Endodermal cell (in vitro differentiated cells): Measurements from ENCODE around the gene NCAM2. TPM values are rescaled to one million over a fixed set of nuclear protein-coding genes. Genes with fewer than 3 reads are reported as not detected.

Experiments used
- DNase-seq: peaks from one replicate; pipeline ENCODE4 v3.0.0-alpha.2; 2017
- H3K27ac ChIP-seq: 2 replicates; pipeline ENCODE4 v1.5.1; 2013; ENCODE audit warnings: mild to moderate bottlenecking, low read depth, low read length, moderate library complexity
- H3K27me3 ChIP-seq: 2 replicates; pipeline ENCODE4 v1.6.1; 2013; ENCODE audit warnings: mild to moderate bottlenecking, low read length, moderate library complexity; ENCODE audit not compliant: insufficient read depth, control insufficient read depth, poor library complexity, severe bottlenecking
- H3K36me3 ChIP-seq: 2 replicates; pipeline ENCODE4 v1.7.0; 2013; ENCODE audit warnings: mild to moderate bottlenecking, low read length, moderate library complexity; ENCODE audit not compliant: control insufficient read depth, insufficient read depth
- H3K4me1 ChIP-seq: one replicate; pipeline ENCODE4 v1.7.0; 2013; ENCODE audit warnings: low read length; ENCODE audit not compliant: control insufficient read depth, insufficient read depth
- H3K4me3 ChIP-seq: 2 replicates; pipeline ENCODE4 v1.5.1; 2013; ENCODE audit warnings: mild to moderate bottlenecking, low read length, moderate library complexity
- H3K9ac ChIP-seq: 2 replicates; pipeline ENCODE4 v1.6.1; 2013; ENCODE audit warnings: mild to moderate bottlenecking, low read length, moderate library complexity; ENCODE audit not compliant: poor library complexity, severe bottlenecking; ENCODE audit errors: extremely low read depth
- H3K9me3 ChIP-seq: 2 replicates; pipeline ENCODE4 v1.6.1; 2013; ENCODE audit warnings: mild to moderate bottlenecking, low read length, moderate library complexity; ENCODE audit not compliant: control insufficient read depth
- H3K27ac Mint-ChIP-seq: 2 replicates; pipeline ENCODE4 v1.8.0; 2020; ENCODE audit warnings: mixed read lengths
- H3K27me3 Mint-ChIP-seq: 2 replicates; pipeline ENCODE4 v1.8.0; 2021; ENCODE audit warnings: mild to moderate bottlenecking, mixed read lengths; ENCODE audit not compliant: insufficient read depth
- H3K36me3 Mint-ChIP-seq: 2 replicates; pipeline ENCODE4 v1.8.0; 2020; ENCODE audit warnings: low read depth, mixed read lengths
- H3K4me1 Mint-ChIP-seq: 2 replicates; pipeline ENCODE4 v1.8.0; 2020; ENCODE audit warnings: mixed read lengths
- H3K4me3 Mint-ChIP-seq: 2 replicates; pipeline ENCODE4 v1.8.0; 2020; ENCODE audit warnings: mild to moderate bottlenecking, moderate library complexity, mixed read lengths
- H3K9me3 Mint-ChIP-seq: 2 replicates; pipeline ENCODE4 v1.8.0; 2020; ENCODE audit warnings: mild to moderate bottlenecking, mixed read lengths
- CTCF ChIP-seq: fragments of 200-600 bp; sonication (generic); conservative IDR thresholded peaks from 2 replicates; pipeline ENCODE4 v1.5.0; 2021; ENCODE audit warnings: antibody characterized with exemption, mild to moderate bottlenecking
- WGBS, 2 experiments: methylation state at CpG; one replicate each; pipeline versions ENCODE4 v1.1.5 to v1.1.7; 2013; ENCODE audit warnings: missing lambda C conversion rate in 2 of 2, mixed read lengths in 1 of 2; ENCODE audit not compliant: insufficient coverage in 1 of 2, insufficient read length in 1 of 2; 5-methylcytosine and 5-hydroxymethylcytosine counted together
- total RNA-seq, 2 donors: library from RNA; stranded (reverse); fragmentation: NEBNext Ultra II Directional in 1 of 2; extraction: Animal tissue kit (Norgen Biotek cat#: 25700) in 1 of 2; gene quantifications; 2 replicates in 1 of 2; 3 replicates in 1 of 2; pipeline ENCODE4 v1.2.1, GENCODE V29; 2021

The NCAM2 gene
- total RNA-seq, 2 donors from 2014 or later, result 0.46 to 0.69 TPM

- Mint-ChIP-seq H3K4me3 (no peak overlapping the region), H3K4me1 (no peaks in the 10 kb centered on the region), H3K36me3 (no peaks in the 10 kb centered on the region), H3K27ac (no peak overlapping the region), H3K9me3 (no peaks in the 10 kb centered on the region), H3K27me3 (no peaks in the 10 kb centered on the region)
- H3K36me3 ChIP-seq, result no peaks in the 10 kb centered on the region
- no peaks in the 10 kb centered on the region for H3K4me1 ChIP-seq
- 89 to 94% methylated on average over 10 to 13 of the region's 13 CpGs for WGBS, 2 experiments
- DNase-seq, result no peak
- H3K27ac ChIP-seq, result no peak overlapping the region
- H3K27me3 ChIP-seq, result no peaks in the 10 kb centered on the region
- TF ChIP-seq CTCF, result no peak
- H3K4me3 ChIP-seq, result no peak overlapping the region
- H3K9me3 ChIP-seq, result no peaks in the 10 kb centered on the region
- no peak overlapping the region for H3K9ac ChIP-seq
These were observed 281.1 kb downstream of the NCAM2 start for GRCh38 chr21:21279193-21279901.

GRCh38 chr21:21283810-21284209 is 285.6 kb downstream of the NCAM2 start:
- H3K9ac ChIP-seq, result no peak overlapping the region
- no peak overlapping the region for H3K4me3 ChIP-seq
- H3K9me3 ChIP-seq, result no peaks in the 10 kb centered on the region
- H3K27ac Mint-ChIP-seq, result no peak overlapping the region
- H3K27ac ChIP-seq, result no peak overlapping the region
- no peaks in the 10 kb centered on the region for H3K27me3 ChIP-seq
- no peaks in the 10 kb centered on the region for H3K9me3 Mint-ChIP-seq
- H3K4me3 Mint-ChIP-seq, result no peak overlapping the region
- no peaks in the 10 kb centered on the region for H3K36me3 ChIP-seq
- 86 to 100% methylated on average over 1 to 2 of the region's 2 CpGs for WGBS, 2 experiments
- TF ChIP-seq CTCF, result no peak
- H3K4me1 Mint-ChIP-seq, result no peaks in the 10 kb centered on the region
- no peak for DNase-seq
- no peaks in the 10 kb centered on the region for H3K36me3 Mint-ChIP-seq
- no peaks in the 10 kb centered on the region for H3K4me1 ChIP-seq
- no peaks in the 10 kb centered on the region for H3K27me3 Mint-ChIP-seq

- no peaks in the 10 kb centered on the region for H3K27me3 ChIP-seq
- H3K36me3 Mint-ChIP-seq, result no peaks in the 10 kb centered on the region
- no peak overlapping the region for H3K4me3 Mint-ChIP-seq
- no peaks in the 10 kb centered on the region for H3K9me3 Mint-ChIP-seq
- H3K4me1 Mint-ChIP-seq, result no peaks in the 10 kb centered on the region
- no peaks in the 10 kb centered on the region for H3K27me3 Mint-ChIP-seq
- no peak for DNase-seq
- WGBS, 2 experiments, result 93 to 100% methylated on average over 1 to 4 of the region's 4 CpGs
- no peaks in the 10 kb centered on the region for H3K36me3 ChIP-seq
- TF ChIP-seq CTCF, result no peak
- H3K27ac ChIP-seq, result no peak overlapping the region
- no peak overlapping the region for H3K9ac ChIP-seq
- no peak overlapping the region for H3K27ac Mint-ChIP-seq
- H3K4me1 ChIP-seq, result no peaks in the 10 kb centered on the region
- H3K9me3 ChIP-seq, result no peaks in the 10 kb centered on the region
- H3K4me3 ChIP-seq, result no peak overlapping the region
These were observed 288.1 kb downstream of the NCAM2 start for GRCh38 chr21:21286170-21286798.
